ENCODE measurements around the gene PTPRD.

GRCh38 chr9:8417341-8417740 is 2195.5 kb downstream of the PTPRD start:
- TF ChIP-seq CTCF (IDR thresholded peaks at IDR 0.05) (no peak), POLR2AphosphoS5 (IDR thresholded peaks at IDR 0.05) (no peak), POLR2A (IDR thresholded peaks at IDR 0.05) (no peak)
